ENCODE measurements around the gene CPNE4. TPM values are rescaled to one million over a fixed set of nuclear protein-coding genes. Genes with fewer than 3 reads are reported as not detected.

Gene CPNE4
- total RNA-seq, 1 donor from 2014 or later, result 3.2 TPM

DNA sequence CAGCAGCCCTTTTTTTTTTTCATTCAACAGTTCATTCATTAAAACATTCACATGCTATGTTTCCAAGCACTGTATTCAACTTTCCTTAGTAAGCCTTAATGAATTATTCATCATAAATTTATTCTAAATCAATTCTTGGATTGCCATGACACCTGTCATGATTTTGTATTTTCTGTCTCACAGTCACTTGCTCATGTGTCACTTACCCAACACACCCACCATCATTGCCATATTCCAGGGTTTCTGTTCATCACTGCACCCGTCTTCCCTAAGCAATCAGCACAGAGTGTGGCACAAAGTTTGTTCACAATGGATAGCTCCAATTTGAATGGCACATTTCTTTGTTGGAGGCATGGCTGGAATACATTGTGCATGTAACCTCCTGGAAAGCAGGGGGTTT lies 27.2 kb downstream of the CPNE4 start:
- TF ChIP-seq POLR2AphosphoS5 (IDR thresholded peaks at IDR 0.05; ENCODE audit: insufficient read depth in 1 of 2, low read depth in 1 of 2) (no peak), POLR2A (IDR thresholded peaks at IDR 0.05) (no peak)
- TF ChIP-seq, protein P1, sequence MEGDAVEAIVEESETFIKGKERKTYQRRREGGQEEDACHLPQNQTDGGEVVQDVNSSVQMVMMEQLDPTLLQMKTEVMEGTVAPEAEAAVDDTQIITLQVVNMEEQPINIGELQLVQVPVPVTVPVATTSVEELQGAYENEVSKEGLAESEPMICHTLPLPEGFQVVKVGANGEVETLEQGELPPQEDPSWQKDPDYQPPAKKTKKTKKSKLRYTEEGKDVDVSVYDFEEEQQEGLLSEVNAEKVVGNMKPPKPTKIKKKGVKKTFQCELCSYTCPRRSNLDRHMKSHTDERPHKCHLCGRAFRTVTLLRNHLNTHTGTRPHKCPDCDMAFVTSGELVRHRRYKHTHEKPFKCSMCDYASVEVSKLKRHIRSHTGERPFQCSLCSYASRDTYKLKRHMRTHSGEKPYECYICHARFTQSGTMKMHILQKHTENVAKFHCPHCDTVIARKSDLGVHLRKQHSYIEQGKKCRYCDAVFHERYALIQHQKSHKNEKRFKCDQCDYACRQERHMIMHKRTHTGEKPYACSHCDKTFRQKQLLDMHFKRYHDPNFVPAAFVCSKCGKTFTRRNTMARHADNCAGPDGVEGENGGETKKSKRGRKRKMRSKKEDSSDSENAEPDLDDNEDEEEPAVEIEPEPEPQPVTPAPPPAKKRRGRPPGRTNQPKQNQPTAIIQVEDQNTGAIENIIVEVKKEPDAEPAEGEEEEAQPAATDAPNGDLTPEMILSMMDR (IDR thresholded peaks at IDR 0.05), result no peak
- Histone ChIP-seq H3K9me3 (no peaks in the 10 kb centered on the region), H3K36me3 (no peaks in the 10 kb centered on the region), H3K27ac (no peak overlapping the region), H3K27me3 (no peaks in the 10 kb centered on the region), H3K4me3 (no peak overlapping the region), H3K4me1 (no peaks in the 10 kb centered on the region)
- intact Hi-C loops (cut with DNase I), result no loop called here
- no peak for DNase-seq (ENCODE audit: extremely low spot score in 2 of 2)

DNA sequence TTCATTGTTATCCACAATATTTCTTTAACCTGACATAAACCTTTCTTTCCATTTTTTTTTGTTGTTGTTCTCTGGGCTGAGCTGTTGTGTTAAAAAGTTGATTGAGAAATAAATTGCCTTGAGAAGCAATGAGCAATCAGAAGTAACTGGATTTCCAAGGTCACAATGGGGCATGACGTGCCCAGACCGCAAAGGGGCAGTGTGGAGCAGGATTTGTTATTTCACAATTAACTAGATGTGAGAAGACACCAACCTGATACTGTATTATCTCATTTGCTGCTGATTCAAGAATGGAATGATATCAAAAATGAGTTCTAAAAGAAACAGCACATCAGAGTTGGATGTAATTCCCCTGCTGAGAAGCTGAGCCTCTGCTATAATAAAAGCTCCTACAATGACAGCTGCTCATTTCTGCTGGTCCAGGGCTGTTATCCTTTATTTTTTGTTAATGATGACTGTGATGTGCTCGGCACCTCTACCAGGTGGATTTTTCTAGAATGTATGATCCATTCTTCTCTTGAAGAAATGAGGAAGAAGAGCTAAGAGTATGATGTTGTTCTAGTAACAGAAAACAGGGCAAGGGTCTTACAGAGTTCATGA lies 28.1 kb downstream of the CPNE4 start:
- DNase-seq (ENCODE audit: extremely low spot score in 2 of 2), result no peak
- Histone ChIP-seq H3K36me3 (no peaks in the 10 kb centered on the region), H3K27ac (no peak overlapping the region), H3K27me3 (no peaks in the 10 kb centered on the region), H3K4me3 (no peak overlapping the region), H3K9me3 (no peaks in the 10 kb centered on the region), H3K4me1 (no peaks in the 10 kb centered on the region)
- TF ChIP-seq, protein P1 (IDR thresholded peaks at IDR 0.05), result no peak
- TF ChIP-seq POLR2AphosphoS5 (IDR thresholded peaks at IDR 0.05; ENCODE audit: insufficient read depth in 1 of 2, low read depth in 1 of 2) (no peak), POLR2A (IDR thresholded peaks at IDR 0.05) (no peak)
- intact Hi-C loops (cut with DNase I), result no loop called here

DNA sequence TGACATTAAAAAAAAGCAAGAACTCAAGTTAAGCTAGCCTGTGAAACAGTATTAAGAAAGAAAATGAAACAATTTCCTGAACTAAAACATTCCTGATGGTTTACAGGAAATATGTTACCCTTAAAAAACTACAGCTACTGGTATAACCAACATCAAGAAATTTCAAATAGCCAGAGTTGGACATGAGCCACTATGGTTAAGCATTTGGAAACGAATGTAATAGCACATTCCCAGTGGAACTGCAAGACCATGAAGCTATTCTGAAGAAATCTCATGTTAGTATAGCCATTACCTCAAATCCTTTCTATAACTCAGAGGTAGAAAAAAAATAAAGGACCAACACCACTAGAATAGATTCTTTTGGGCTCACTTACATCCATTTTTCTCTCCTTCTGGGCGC lies 30.2 kb downstream of the CPNE4 start:
- no peaks in the 10 kb centered on the region for H3K4me1 ChIP-seq
- no peak overlapping the region for H3K4me3 ChIP-seq
- H3K27ac ChIP-seq, result no peak overlapping the region
- H3K27me3 ChIP-seq, result no peaks in the 10 kb centered on the region
- no peaks in the 10 kb centered on the region for H3K36me3 ChIP-seq
- intact Hi-C loops (cut with DNase I), result no loop called here
- H3K9me3 ChIP-seq, result no peaks in the 10 kb centered on the region
- TF ChIP-seq POLR2A (IDR thresholded peaks at IDR 0.05), result no peak
- TF ChIP-seq POLR2AphosphoS5 (IDR thresholded peaks at IDR 0.05; ENCODE audit: insufficient read depth in 1 of 2, low read depth in 1 of 2), result no peak
- TF ChIP-seq, protein P1 (IDR thresholded peaks at IDR 0.05), result no peak
- no peak for DNase-seq (ENCODE audit: extremely low spot score in 2 of 2)

DNA sequence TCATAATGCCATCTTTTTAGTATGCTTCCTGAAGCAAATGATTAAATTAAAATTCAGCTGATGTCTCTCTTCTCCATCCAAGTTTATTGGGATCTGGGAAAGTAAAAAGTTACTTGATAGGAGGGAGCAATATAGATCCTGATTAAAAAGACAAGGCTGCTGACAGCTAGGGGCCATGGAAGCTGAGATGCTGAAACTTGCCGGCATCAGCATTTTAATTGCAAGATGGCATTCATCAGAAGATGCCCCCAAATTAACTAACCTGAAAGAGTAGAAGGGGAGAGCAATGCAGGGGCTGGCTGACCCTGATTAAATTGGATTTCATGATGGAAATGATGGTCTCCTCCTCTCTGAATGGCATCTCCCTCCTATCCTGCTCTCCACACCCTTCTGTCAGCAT lies 31.1 kb downstream of the CPNE4 start:
- TF ChIP-seq POLR2A (IDR thresholded peaks at IDR 0.05) (no peak), POLR2AphosphoS5 (IDR thresholded peaks at IDR 0.05; ENCODE audit: insufficient read depth in 1 of 2, low read depth in 1 of 2) (no peak)
- TF ChIP-seq, protein P1 (IDR thresholded peaks at IDR 0.05), result no peak
- intact Hi-C loops (cut with DNase I), result no loop called here

DNA sequence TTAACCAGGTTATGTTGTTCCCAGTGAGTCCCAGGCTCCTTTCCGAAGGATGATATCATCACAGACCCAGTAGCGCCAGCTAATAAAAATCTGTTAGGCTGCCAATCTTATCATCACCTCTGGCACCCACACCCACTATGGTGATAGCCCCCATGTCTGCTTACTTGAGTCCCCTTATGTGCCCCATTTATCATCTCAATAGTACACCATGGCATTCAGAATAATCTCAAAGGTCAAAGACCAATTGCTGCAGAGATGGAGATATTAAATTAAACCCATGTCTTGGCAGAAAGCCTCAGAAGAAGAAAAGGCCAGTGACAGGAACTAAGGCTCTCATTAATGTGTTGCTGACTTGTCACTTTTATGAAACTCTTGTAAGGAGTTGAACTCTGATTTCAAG lies 32.8 kb downstream of the CPNE4 start:
- DNase-seq (ENCODE audit: extremely low spot score in 2 of 2), result no peak
- H3K4me1 ChIP-seq, result no peaks in the 10 kb centered on the region
- no peak for TF ChIP-seq POLR2AphosphoS5 (IDR thresholded peaks at IDR 0.05; ENCODE audit: insufficient read depth in 1 of 2, low read depth in 1 of 2)
- TF ChIP-seq, protein P1 (IDR thresholded peaks at IDR 0.05), result no peak
- no peaks in the 10 kb centered on the region for H3K36me3 ChIP-seq
- no peak overlapping the region for H3K4me3 ChIP-seq
- no peaks in the 10 kb centered on the region for H3K9me3 ChIP-seq
- H3K27ac ChIP-seq, result no peak overlapping the region
- no peaks in the 10 kb centered on the region for H3K27me3 ChIP-seq
- intact Hi-C loops (cut with DNase I), result no loop called here

More for the DNA sequence above, 31.1 kb downstream of the CPNE4 start:
- H3K4me3 ChIP-seq, result no peak overlapping the region
- no peak for DNase-seq (ENCODE audit: extremely low spot score in 2 of 2)
- no peaks in the 10 kb centered on the region for H3K27me3 ChIP-seq
- H3K9me3 ChIP-seq, result no peaks in the 10 kb centered on the region
- no peaks in the 10 kb centered on the region for H3K4me1 ChIP-seq
- no peaks in the 10 kb centered on the region for H3K36me3 ChIP-seq
- no peak overlapping the region for H3K27ac ChIP-seq

All from vagina (tissue), 2 donors.